ENCODE measurements around the gene DHODH. TPM values are rescaled to one million over a fixed set of nuclear protein-coding genes. Genes with fewer than 3 reads are reported as not detected.

DHODH gene
- total and polyA plus RNA-seq, 2 of the 13 experiments (the other 11 are each of a cell fraction or from before 2014, with no cell fraction given), result 10.7 to 16.4 TPM

DNA sequence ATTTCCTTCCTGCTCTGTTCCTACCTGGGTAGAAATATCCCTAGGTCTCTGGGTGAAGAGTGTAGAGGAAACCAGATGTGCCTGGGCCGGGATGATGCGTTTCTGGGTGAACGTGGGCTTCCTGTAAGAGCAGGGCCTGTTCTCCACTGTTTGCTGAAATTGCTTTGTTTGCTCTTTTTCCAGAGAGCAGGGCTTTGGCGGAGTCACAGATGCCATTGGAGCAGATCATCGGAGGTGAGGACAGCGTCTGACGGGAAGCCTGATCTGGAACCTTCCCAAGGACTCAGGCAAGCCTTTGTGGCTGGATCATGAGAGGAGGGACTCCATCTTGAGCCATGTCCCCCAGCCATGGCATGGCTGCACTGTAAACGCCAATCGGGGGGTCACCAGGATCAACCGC lies 15.4 kb downstream of the DHODH start (continued):
- TF ChIP-seq MAFK (conservative IDR thresholded peaks at IDR 0.05 in 1 of 2, IDR thresholded peaks at IDR 0.05 in 1 of 2; ENCODE audit: low read length in 2 of 2) (peak; percentile 79 to 83), ZNF615 (CRISPR knock-in tag; IDR thresholded peaks at IDR 0.05; ENCODE audit: borderline replicate concordance) (no peak), HMG20A (CRISPR knock-in tag; IDR thresholded peaks at IDR 0.05; ENCODE audit: borderline replicate concordance) (no peak), RELA (CRISPR knock-in tag; IDR thresholded peaks at IDR 0.05) (no peak), ZNF879 (CRISPR knock-in tag; IDR thresholded peaks at IDR 0.05) (no peak), DMAP1 (CRISPR knock-in tag; IDR thresholded peaks at IDR 0.05) (no peak), ZNF878 (CRISPR knock-in tag; IDR thresholded peaks at IDR 0.05) (no peak), SIN3B (IDR thresholded peaks at IDR 0.05; ENCODE audit: low read length) (no peak), POLR2G (IDR thresholded peaks at IDR 0.05; ENCODE audit: low read depth, low read length) (no peak), WIZ (CRISPR knock-in tag; IDR thresholded peaks at IDR 0.05) (no peak), ARNT (IDR thresholded peaks at IDR 0.05) (no peak)
- TF ChIP-seq, protein P1, sequence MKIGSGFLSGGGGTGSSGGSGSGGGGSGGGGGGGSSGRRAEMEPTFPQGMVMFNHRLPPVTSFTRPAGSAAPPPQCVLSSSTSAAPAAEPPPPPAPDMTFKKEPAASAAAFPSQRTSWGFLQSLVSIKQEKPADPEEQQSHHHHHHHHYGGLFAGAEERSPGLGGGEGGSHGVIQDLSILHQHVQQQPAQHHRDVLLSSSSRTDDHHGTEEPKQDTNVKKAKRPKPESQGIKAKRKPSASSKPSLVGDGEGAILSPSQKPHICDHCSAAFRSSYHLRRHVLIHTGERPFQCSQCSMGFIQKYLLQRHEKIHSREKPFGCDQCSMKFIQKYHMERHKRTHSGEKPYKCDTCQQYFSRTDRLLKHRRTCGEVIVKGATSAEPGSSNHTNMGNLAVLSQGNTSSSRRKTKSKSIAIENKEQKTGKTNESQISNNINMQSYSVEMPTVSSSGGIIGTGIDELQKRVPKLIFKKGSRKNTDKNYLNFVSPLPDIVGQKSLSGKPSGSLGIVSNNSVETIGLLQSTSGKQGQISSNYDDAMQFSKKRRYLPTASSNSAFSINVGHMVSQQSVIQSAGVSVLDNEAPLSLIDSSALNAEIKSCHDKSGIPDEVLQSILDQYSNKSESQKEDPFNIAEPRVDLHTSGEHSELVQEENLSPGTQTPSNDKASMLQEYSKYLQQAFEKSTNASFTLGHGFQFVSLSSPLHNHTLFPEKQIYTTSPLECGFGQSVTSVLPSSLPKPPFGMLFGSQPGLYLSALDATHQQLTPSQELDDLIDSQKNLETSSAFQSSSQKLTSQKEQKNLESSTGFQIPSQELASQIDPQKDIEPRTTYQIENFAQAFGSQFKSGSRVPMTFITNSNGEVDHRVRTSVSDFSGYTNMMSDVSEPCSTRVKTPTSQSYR (CRISPR knock-in tag; IDR thresholded peaks at IDR 0.05; ENCODE audit: borderline replicate concordance), result no peak
- TF ChIP-seq, protein P2, sequence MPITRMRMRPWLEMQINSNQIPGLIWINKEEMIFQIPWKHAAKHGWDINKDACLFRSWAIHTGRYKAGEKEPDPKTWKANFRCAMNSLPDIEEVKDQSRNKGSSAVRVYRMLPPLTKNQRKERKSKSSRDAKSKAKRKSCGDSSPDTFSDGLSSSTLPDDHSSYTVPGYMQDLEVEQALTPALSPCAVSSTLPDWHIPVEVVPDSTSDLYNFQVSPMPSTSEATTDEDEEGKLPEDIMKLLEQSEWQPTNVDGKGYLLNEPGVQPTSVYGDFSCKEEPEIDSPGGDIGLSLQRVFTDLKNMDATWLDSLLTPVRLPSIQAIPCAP (CRISPR knock-in tag; IDR thresholded peaks at IDR 0.05; ENCODE audit: low read depth), result no peak
- TF ChIP-seq, protein P3, sequence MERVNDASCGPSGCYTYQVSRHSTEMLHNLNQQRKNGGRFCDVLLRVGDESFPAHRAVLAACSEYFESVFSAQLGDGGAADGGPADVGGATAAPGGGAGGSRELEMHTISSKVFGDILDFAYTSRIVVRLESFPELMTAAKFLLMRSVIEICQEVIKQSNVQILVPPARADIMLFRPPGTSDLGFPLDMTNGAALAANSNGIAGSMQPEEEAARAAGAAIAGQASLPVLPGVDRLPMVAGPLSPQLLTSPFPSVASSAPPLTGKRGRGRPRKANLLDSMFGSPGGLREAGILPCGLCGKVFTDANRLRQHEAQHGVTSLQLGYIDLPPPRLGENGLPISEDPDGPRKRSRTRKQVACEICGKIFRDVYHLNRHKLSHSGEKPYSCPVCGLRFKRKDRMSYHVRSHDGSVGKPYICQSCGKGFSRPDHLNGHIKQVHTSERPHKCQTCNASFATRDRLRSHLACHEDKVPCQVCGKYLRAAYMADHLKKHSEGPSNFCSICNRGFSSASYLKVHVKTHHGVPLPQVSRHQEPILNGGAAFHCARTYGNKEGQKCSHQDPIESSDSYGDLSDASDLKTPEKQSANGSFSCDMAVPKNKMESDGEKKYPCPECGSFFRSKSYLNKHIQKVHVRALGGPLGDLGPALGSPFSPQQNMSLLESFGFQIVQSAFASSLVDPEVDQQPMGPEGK (CRISPR knock-in tag; IDR thresholded peaks at IDR 0.05), result no peak
- TF ChIP-seq, protein P4, sequence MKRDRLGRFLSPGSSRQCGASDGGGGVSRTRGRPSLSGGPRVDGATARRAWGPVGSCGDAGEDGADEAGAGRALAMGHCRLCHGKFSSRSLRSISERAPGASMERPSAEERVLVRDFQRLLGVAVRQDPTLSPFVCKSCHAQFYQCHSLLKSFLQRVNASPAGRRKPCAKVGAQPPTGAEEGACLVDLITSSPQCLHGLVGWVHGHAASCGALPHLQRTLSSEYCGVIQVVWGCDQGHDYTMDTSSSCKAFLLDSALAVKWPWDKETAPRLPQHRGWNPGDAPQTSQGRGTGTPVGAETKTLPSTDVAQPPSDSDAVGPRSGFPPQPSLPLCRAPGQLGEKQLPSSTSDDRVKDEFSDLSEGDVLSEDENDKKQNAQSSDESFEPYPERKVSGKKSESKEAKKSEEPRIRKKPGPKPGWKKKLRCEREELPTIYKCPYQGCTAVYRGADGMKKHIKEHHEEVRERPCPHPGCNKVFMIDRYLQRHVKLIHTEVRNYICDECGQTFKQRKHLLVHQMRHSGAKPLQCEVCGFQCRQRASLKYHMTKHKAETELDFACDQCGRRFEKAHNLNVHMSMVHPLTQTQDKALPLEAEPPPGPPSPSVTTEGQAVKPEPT (CRISPR knock-in tag; IDR thresholded peaks at IDR 0.05; ENCODE audit: low read depth), result no peak
- TF ChIP-seq, protein P5, sequence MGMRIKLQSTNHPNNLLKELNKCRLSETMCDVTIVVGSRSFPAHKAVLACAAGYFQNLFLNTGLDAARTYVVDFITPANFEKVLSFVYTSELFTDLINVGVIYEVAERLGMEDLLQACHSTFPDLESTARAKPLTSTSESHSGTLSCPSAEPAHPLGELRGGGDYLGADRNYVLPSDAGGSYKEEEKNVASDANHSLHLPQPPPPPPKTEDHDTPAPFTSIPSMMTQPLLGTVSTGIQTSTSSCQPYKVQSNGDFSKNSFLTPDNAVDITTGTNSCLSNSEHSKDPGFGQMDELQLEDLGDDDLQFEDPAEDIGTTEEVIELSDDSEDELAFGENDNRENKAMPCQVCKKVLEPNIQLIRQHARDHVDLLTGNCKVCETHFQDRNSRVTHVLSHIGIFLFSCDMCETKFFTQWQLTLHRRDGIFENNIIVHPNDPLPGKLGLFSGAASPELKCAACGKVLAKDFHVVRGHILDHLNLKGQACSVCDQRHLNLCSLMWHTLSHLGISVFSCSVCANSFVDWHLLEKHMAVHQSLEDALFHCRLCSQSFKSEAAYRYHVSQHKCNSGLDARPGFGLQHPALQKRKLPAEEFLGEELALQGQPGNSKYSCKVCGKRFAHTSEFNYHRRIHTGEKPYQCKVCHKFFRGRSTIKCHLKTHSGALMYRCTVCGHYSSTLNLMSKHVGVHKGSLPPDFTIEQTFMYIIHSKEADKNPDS (CRISPR knock-in tag; IDR thresholded peaks at IDR 0.05), result no peak
- TF ChIP-seq, protein P6, sequence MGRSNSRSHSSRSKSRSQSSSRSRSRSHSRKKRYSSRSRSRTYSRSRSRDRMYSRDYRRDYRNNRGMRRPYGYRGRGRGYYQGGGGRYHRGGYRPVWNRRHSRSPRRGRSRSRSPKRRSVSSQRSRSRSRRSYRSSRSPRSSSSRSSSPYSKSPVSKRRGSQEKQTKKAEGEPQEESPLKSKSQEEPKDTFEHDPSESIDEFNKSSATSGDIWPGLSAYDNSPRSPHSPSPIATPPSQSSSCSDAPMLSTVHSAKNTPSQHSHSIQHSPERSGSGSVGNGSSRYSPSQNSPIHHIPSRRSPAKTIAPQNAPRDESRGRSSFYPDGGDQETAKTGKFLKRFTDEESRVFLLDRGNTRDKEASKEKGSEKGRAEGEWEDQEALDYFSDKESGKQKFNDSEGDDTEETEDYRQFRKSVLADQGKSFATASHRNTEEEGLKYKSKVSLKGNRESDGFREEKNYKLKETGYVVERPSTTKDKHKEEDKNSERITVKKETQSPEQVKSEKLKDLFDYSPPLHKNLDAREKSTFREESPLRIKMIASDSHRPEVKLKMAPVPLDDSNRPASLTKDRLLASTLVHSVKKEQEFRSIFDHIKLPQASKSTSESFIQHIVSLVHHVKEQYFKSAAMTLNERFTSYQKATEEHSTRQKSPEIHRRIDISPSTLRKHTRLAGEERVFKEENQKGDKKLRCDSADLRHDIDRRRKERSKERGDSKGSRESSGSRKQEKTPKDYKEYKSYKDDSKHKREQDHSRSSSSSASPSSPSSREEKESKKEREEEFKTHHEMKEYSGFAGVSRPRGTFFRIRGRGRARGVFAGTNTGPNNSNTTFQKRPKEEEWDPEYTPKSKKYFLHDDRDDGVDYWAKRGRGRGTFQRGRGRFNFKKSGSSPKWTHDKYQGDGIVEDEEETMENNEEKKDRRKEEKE (IDR thresholded peaks at IDR 0.05), result no peak
